Activated T-helper 1 cell treated with anti-CD3 and anti-CD28 coated beads, Interleukin-2, amount 50 U/mL, for 16 hours (primary cell): ENCODE measurements around the gene KNL1.

Source experiments
- DNase-seq, 2 donors: peaks; one replicate each; pipeline ENCODE4 v3.0.0-alpha.2; 2020; ENCODE audit warnings: low read depth in 1 of 2, low spot score in 1 of 2

The KNL1 gene

GRCh38 chr15:40584191-40584590 is 9.9 kb upstream of the KNL1 start:
- no peak for DNase-seq

- DNase-seq: no peak
Observed at GRCh38 chr15:40590667-40591050, 3.4 kb upstream of the KNL1 start.

GRCh38 chr15:40591389-40591788 is 2.7 kb upstream of the KNL1 start:
- DNase-seq: no peak

GRCh38 chr15:40593165-40593564 is 884 bp upstream of the KNL1 start:
- DNase-seq: no peak

- DNase-seq: no peak
Observed at GRCh38 chr15:40594429-40594836, 384 bp downstream of the KNL1 start.

GRCh38 chr15:40595219-40595618 is 1.2 kb downstream of the KNL1 start:
- no peak for DNase-seq

GRCh38 chr15:40595773-40596172 is 1.7 kb downstream of the KNL1 start:
- DNase-seq: no peak

- DNase-seq: no peak
Observed at GRCh38 chr15:40597024-40597423, 3.0 kb downstream of the KNL1 start.

GRCh38 chr15:40598126-40598525 is 4.1 kb downstream of the KNL1 start:
- DNase-seq: no peak

GRCh38 chr15:40598672-40599071 is 4.6 kb downstream of the KNL1 start:
- DNase-seq: no peak

GRCh38 chr15:40600956-40601355 is 6.9 kb downstream of the KNL1 start:
- DNase-seq: no peak

GRCh38 chr15:40603935-40604334 is 9.9 kb downstream of the KNL1 start:
- DNase-seq: no peak

GRCh38 chr15:40613080-40613479 is 19.0 kb downstream of the KNL1 start:
- no peak for DNase-seq

- DNase-seq: no peak
Observed at GRCh38 chr15:40618023-40618422, 24.0 kb downstream of the KNL1 start.

GRCh38 chr15:40618906-40619305 is 24.9 kb downstream of the KNL1 start:
- no peak for DNase-seq

- DNase-seq: no peak
Observed at GRCh38 chr15:40623361-40623760, 29.3 kb downstream of the KNL1 start.

- DNase-seq: no peak
Observed at GRCh38 chr15:40630313-40630712, 36.3 kb downstream of the KNL1 start.

- DNase-seq: no peak
Observed at GRCh38 chr15:40633178-40633577, 39.1 kb downstream of the KNL1 start.

GRCh38 chr15:40637221-40637745 is 43.2 kb downstream of the KNL1 start:
- DNase-seq: no peak

- no peak for DNase-seq
Observed at GRCh38 chr15:40639677-40640076, 45.6 kb downstream of the KNL1 start.

GRCh38 chr15:40647523-40647922 is 53.5 kb downstream of the KNL1 start:
- DNase-seq: no peak

- no peak for DNase-seq
Observed at GRCh38 chr15:40650479-40650878, 56.4 kb downstream of the KNL1 start.

GRCh38 chr15:40660686-40661085 is 66.6 kb downstream of the KNL1 start:
- no peak for DNase-seq

- DNase-seq: no peak
Observed at GRCh38 chr15:40664909-40665308, 70.9 kb downstream of the KNL1 start.
